ELR (cell line): ENCODE data around the gene DENND1A.

Experiments
- DNase-seq: peaks from one replicate; pipeline ENCODE4 v3.0.0-alpha.2; 2015; ENCODE audit warnings: low read depth

Gene DENND1A

GRCh38 chr9:123567013-123567412 is 362.9 kb downstream of the DENND1A start:
- DNase-seq = no peak

- no peak for DNase-seq
These were observed 365.3 kb downstream of the DENND1A start for GRCh38 chr9:123564652-123565051.

- DNase-seq = peak; percentile 75
These were observed 367.0 kb downstream of the DENND1A start for GRCh38 chr9:123562844-123563346.

- no peak for DNase-seq
These were observed 368.9 kb downstream of the DENND1A start for GRCh38 chr9:123561046-123561445.

- peak; percentile 47 for DNase-seq
These were observed 373.2 kb downstream of the DENND1A start for GRCh38 chr9:123556464-123557435.

GRCh38 chr9:123555646-123556045 is 374.3 kb downstream of the DENND1A start:
- no peak for DNase-seq

- DNase-seq = no peak
These were observed 377.4 kb downstream of the DENND1A start for GRCh38 chr9:123552530-123552929.

- DNase-seq = no peak
These were observed 378.2 kb downstream of the DENND1A start for GRCh38 chr9:123551734-123552133.

- DNase-seq = no peak
These were observed 379.1 kb downstream of the DENND1A start for GRCh38 chr9:123550797-123551196.

GRCh38 chr9:123550012-123550411 is 379.9 kb downstream of the DENND1A start:
- no peak for DNase-seq

- DNase-seq = no peak
These were observed 381.0 kb downstream of the DENND1A start for GRCh38 chr9:123548741-123549545.

GRCh38 chr9:123544007-123544827 is 385.7 kb downstream of the DENND1A start:
- DNase-seq = peak; percentile 57

GRCh38 chr9:123543492-123543891 is 386.4 kb downstream of the DENND1A start:
- DNase-seq = no peak

GRCh38 chr9:123542435-123543225 is 387.3 kb downstream of the DENND1A start:
- DNase-seq = no peak

GRCh38 chr9:123541411-123541810 is 388.5 kb downstream of the DENND1A start:
- no peak for DNase-seq

- DNase-seq = no peak
These were observed 389.5 kb downstream of the DENND1A start for GRCh38 chr9:123540457-123540856.

- no peak for DNase-seq
These were observed 392.1 kb downstream of the DENND1A start for GRCh38 chr9:123537809-123538208.

GRCh38 chr9:123536455-123536868 is 393.5 kb downstream of the DENND1A start:
- no peak for DNase-seq

- no peak for DNase-seq
These were observed 395.6 kb downstream of the DENND1A start for GRCh38 chr9:123534336-123534735.

- no peak for DNase-seq
These were observed 399.7 kb downstream of the DENND1A start for GRCh38 chr9:123530244-123530643.

GRCh38 chr9:123528501-123528900 is 401.4 kb downstream of the DENND1A start:
- no peak for DNase-seq
